ENCODE results near the gene CHSY1.

DNA sequence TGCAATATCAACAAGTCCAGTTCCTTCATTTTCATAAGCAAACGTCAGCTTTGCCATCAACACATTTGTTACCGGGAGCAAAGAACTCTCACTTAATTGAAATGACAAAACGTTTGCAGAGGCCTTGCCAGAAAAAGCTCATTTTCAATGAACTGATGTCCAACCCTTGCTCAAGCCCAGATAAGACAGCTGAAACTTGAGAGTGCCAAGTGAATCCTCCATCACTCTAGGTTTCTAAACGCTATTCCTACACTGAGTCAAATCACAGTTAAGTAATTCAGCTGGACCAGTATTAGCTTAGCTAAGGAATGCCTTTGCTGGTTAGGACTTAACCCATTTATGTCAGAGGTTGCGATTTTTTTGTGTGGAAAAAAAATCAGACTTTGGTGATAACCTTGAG lies 11.5 kb downstream of the CHSY1 start:
- TF ChIP-seq, protein P1, sequence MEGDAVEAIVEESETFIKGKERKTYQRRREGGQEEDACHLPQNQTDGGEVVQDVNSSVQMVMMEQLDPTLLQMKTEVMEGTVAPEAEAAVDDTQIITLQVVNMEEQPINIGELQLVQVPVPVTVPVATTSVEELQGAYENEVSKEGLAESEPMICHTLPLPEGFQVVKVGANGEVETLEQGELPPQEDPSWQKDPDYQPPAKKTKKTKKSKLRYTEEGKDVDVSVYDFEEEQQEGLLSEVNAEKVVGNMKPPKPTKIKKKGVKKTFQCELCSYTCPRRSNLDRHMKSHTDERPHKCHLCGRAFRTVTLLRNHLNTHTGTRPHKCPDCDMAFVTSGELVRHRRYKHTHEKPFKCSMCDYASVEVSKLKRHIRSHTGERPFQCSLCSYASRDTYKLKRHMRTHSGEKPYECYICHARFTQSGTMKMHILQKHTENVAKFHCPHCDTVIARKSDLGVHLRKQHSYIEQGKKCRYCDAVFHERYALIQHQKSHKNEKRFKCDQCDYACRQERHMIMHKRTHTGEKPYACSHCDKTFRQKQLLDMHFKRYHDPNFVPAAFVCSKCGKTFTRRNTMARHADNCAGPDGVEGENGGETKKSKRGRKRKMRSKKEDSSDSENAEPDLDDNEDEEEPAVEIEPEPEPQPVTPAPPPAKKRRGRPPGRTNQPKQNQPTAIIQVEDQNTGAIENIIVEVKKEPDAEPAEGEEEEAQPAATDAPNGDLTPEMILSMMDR (IDR thresholded peaks at IDR 0.05) = no peak
- TF ChIP-seq POLR2A (IDR thresholded peaks at IDR 0.05) = no peak

All from heart left ventricle (tissue), 13 donors.